Stimulated activated CD4-positive, alpha-beta T cell treated with anti-CD3 and anti-CD28 coated beads, TNF-alpha, amount 100 ng/mL, for 4 hours (primary cell): ENCODE measurements around the gene C1orf198.

Experiments
- DNase-seq, 3 experiments: peaks; one replicate each; pipeline ENCODE4 v3.0.0-alpha.2; 2020; ENCODE audit warnings: low read depth in 3 of 3

The C1orf198 gene

DNA sequence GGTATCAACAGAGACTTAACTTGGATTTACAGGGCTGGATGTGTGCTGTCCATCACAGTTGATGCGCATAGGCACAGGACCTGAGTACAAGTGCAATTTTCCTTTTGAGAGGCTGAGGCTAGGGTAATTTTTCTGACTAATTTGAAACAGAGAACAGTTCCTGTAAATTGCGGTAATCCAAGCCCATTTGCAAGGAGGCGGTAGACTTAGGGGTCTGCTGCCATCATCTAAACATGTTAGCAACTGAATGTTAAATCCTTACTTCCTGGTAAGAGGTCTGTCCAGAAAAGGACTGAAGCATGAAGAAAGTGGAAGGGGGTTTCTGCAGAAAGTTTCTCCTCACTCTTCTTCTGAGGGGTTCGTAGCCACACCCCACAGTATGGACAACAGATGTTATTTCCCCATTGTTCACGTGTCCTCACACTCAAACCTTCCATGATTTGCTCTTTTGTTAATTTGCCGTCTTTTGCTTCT is 23.7 kb upstream of the C1orf198 start:
- no peak for DNase-seq

DNA sequence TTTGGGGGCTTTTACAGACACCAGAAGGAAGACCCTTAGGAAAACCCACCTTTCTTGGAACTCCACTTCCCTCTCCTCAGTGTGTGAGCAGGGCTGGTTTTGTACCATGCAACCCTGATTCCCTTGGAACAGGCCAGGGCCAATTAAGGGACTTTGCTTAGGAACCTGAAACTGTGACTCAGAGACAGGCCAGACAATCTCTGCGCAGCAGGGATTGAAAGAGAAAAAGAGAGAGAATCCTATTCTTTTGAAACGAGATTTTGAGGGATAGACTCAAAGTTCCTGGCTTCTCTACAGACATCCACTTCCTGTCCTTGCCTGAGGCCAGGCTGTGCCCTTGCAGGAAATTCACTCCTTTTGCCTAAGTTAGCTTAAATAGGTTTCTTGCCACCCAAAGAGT is 23.1 kb upstream of the C1orf198 start:
- no peak for DNase-seq

DNA sequence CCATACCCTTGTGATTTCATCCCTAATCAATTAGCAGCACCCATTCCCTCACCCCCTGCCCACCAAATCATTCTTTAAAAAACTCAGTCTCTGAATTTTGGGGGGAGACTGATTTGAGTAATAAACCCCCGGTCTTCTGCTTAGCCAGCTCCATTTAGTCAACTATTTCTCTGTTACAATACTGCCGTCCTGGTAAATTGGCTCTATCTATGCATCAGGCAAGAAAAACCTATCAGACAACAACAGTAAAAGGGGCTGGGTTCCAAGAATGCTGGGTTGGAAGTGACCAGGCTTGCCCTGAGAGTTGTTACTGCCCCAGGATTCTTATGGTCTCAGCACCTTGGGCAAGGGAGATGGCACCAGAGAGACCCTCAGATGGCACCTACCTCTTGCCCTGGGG is 16.3 kb upstream of the C1orf198 start:
- no peak for DNase-seq

DNA sequence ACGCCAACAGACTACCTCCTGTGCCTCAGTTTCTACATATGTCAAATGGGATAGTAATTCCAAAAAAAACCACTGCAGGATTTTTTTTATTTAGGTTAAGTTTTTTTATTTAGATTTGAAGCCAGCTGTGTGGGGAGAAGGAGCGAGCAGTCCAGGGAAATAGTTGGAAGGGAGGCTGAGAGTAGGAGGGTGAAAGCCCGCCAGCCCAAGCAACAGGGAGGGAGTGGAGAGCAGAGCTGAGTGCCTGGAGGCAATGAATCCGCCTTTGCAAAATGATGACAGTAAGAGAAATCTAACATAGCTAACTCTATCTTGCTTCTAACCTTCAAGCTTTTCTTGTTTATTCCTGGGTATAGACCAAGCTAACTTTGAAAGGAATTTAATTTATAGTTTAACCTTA is 15.6 kb upstream of the C1orf198 start:
- no peak for DNase-seq

DNA sequence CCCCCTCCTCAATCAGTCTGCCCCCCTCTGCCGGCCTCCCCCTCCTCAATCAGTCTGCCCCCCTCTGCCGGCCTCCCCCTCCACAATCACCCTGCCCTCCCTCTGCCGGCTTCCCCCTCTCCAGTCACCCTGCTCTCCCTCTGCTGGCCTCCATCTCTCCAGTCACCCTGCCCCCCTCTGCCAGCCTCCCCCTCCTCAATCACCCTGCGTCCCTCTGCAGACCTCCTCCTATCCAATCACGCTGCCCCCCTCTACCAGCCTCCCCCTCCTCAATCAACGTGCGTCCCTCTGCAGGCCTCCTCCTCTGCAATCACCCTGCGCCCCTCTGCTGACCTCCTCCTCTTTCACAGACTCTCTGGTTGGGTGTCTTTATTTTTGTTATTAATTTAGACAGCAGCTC is 11.5 kb upstream of the C1orf198 start:
- no peak for DNase-seq

DNA sequence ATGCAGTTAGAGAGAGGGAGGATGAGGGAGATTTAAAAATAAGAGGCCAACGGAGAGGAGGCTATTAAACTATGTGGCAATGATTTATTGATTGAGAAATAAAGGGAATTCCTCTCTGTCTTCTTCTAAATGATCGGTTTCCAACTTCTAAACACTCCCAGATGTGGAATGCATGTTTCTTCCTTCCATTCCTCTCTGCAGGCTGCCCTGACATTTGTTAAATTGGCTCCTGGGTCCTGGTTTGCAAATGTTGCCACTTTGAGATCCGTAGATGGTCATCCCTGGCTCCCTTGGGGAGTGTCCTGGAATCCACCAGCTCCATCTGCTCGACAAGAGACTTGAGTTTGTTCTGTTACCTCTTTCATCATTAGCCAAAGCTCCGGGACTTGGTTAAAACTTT is 10.3 kb upstream of the C1orf198 start:
- no peak for DNase-seq

DNA sequence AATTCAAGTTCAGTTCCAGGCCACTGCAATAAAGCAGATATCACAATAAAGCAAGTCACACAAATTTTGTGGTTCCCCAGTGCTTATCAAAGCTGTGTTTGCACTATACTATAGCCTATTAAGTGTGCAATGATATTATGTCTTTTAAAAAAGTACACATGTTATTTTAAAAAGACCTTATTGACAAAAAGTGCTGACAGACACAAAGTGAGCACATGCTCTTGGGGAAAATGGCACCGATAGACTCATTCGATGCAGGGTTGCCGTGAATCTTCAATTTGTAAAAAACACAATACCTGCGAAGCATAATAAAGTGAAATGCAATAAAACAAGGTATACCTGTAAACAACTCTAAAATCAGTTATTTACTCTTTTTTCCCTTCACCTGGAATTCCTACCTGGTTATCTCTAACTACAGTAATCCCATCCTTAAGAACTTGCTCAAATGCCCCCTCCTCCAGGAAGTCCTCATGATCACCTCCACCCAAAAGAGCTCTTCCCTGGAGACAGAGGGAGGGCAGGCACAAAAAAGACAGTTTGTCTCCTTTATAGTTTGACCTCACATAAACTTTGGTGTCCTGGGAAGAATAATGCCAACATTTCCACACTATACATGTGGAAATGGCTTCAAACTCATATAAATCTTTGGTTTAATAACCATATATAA is 9.7 kb upstream of the C1orf198 start:
- no peak for DNase-seq

DNA sequence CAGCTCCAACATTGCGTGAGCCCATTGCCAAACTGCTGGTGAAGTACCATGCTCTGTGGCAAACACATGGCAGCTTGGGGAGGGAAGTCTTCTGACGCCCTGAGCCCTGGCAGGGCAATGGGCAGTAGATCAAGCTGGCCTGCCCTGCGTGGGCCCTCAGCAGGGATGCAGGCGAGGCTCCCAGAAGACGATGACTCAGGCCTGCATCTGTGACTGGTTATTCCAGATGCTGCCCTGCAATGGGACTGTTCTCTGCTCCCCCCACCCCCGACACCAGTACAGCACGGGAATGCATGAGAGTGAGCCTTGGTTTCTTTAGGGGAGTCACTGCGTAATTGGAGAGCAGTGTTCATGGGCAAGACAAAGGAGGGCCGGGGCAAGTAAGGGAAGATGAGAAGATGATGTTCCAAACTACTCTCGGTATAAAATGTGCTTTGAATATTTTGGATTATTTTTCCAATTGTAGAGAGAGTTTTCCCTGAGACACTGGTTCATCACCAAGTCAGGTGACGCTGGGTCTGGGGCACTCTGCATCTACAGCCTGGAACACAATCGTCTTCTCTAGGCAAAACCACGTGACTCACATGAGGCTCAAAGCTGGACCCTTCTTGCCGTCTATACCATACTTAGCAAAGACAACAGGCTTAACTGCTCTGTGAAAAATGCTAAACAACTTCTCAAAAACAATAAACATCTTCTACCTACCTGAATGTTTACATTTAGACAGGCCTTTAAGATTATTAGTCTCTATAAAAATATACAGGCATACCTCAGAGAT is 9.0 kb upstream of the C1orf198 start:
- no peak for DNase-seq

DNA sequence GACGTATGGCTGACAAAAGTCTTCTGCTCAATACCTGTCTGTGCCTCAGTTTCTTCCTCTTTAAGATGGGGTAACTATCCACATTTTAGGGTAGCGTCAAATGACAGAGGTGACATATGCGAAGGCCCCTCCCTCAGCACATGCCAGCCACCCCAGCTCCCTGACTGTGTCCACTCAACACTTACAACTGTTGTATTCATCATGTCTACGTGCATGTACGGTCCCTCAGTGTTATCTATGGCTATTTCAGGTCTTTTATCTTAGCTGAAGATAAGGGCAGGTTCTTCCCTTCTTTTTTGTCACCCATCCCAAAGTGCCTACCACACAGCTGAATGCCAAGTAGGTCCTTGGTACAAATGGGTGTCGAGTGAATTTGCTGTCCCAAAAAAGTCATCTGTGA is 8.3 kb upstream of the C1orf198 start:
- no peak for DNase-seq

DNA sequence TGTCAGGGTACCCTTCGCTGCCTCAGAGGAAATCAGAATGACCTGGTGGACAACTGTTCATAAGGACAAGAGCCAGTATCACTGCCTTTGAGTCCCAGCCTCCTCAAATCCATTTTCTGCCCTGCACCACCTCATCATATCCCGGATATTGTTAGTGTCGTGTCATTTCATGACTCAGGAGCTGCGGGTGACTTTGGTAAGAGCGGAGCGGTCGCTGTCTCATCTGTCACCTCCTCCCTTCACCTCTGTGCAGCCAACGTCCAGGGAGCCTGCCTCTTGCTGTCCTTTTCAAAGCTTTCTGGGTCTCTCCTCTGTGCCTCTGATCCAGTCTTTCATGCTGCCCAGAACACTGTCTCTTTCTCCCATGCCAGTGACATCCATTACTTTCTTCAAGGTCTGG is 7.0 kb upstream of the C1orf198 start:
- no peak for DNase-seq

DNA sequence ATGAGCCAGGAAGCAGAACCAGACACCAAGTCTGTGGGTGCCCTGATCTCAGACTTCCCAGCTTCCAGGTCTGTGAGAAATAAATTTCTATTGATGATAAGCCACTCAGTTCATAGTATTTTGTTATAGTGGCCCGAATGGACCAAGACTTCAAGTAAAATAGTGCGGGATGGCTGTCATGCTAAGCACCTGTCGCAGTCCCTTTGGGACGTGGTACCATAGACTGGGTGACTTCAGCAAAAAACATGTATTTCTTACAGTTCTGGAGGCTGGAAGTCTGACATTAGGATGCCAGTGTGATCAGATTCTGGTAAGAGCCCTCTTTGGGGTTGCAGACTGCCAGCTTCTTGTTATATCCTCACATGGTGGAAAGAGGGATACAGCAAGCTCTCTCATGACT is 2.6 kb upstream of the C1orf198 start:
- DNase-seq: no peak

DNA sequence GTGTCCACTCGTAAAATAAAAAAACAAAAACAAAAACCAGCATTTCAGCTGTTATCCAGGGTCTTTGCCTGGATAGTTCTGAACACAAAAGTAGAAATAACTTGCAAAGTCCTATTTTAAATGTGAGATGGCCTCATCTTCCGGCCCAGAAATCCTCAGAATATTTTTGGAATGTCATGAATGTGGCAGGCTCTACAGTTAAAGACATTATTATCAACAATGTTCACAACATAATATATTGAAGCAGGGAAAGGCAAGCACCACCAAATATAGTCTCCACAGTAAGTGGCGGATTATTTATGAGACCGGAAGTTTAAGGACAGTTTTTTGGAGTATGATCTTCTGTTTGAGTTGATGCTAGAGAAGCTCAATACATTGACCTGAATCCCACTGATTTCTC is 1.2 kb upstream of the C1orf198 start:
- no peak for DNase-seq

DNA sequence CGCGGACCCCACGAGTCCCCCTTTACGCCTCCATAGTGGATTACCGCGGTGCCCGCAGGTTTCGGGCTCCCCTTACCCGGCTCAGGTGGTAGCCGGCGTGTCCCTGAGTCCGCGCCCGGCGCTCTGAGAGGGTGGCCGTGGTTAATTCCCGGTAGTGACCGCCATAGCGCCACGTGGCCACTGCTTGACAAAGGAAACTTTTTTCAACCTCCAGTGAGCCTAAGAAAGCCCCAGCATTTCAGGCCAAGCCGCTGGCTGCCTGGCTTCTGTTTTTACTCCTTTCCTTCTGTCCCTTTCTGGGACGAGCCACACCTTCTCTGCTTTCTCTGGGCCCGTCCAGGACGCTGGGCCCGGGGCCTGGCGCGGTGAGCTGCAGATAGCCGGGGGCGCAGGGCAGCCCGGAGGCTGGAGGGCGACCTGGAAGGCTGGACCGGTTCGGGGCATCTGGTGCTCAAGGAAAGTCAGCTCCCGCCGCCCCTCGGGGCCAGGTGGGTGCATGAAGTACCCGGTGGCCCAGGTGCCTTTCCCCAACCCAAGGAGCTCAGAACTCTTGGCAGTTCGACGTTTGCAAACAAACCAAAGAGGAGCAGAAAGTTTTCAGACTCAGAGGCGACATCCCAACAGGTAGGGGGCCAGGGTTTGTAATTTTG is 540 bp upstream of the C1orf198 start:
- DNase-seq: peak in 1 of 3 experiments; percentile 3

DNA sequence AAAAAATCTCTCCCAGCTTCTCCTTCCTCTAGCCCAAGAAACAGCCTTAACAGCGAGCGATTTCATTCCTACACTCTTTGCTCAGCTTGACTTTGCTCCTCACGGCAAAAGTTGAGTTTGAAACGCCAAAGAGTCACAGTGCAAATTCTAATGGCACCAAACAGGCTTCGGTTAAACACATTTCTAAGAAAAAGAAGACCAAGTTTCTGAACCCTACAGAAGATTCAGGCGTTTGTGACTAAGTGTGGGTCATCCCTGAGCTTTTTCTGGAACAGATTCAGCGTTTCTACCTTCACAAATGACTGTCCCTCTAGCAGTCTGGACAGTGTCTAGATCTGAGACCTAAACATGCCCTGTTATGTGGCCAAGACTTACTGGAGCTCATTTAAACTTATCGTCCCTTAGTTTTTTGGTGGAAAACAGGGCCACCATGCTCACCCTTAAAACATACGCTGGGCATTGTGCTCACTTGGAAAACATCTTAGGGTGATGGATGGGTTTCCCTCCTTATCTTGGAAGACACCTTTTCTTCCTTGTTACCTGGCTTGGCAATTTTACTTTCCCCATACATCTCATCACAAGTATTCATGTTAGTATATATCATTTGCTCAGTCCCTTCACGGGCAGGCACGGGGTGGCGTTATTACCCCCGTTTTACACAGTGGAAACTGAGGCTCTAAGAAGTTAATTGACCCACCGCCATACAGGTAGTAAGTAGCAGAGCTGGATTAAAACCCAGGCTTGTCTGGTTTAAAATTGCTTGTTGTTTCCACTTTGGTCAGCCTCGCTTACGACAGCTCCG is 1.0 kb downstream of the C1orf198 start:
- DNase-seq: no peak

DNA sequence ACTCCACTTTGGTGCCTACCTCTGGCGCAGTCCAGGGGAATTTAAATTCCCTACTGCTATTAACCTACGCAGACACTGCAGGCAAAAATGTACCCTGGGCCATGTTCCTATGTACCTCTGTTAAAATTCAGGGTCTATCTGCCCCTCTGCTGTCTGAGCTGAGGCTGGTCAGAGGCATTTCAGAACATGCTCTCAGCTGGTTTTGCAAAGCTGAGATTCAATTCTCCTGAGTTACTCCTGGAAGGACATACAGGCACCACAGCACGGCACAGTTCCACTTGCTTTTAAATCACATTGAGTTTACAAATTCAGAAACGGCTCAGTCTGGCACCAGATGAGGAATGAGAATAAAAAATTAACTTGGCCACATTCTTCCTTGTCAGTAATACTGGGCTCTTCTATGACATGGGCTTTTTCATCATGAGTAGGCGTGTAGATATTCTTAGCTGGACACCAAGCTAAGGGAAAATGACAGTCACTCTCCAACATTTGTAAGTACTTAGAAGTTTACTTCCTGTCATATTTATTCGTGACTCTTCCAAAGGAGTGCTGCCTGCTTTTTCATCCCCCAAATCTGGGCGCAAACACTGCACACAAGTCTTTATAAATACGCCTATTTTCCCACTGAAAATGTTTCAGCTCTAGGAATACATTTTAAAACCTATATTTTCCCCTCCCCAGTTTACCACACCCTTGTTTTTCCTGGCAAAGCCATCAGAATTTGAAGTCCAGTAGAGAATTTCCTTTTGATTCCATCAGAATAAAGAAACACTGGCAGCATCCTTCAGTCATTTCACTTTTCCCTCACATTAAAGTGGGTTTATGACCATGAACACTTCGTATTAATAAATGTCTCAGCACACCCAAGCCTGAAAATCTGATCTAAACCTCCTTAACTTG is 1.9 kb downstream of the C1orf198 start:
- DNase-seq: no peak

DNA sequence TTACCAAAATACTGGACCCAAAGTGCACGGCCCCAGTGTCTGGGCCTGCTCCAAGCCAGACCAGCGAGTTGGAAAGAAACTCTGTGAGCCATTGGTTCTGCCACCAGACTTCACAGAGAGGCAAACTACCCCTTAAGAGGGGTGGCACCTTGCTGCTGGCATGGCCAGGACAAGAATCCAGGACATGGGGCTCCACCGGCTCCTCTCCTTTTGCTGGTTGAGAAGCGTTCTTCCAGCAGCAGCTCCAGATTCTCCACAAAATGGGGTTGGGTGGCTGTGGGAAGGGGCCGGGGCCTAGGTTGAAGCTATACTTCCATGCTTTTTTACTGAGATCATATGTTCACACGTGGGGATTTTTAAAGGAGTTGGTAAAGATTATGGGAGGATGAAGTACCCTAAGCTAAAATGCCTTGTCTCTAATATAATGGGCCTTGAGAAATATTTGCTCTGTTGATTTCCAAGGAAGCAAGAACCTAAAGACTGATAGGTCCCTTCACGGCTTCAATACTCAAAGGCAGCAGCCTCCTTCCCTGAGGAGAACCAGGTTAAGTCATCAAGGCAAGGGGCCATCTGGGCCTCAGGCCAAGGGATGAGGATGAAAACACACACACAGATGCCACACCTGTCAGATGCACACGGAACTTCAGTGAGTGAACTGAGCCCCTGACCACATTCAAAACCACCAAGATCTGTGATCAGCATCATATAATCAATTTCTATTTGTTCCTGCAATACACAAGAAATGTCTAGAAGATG is 3.1 kb downstream of the C1orf198 start:
- DNase-seq: no peak

DNA sequence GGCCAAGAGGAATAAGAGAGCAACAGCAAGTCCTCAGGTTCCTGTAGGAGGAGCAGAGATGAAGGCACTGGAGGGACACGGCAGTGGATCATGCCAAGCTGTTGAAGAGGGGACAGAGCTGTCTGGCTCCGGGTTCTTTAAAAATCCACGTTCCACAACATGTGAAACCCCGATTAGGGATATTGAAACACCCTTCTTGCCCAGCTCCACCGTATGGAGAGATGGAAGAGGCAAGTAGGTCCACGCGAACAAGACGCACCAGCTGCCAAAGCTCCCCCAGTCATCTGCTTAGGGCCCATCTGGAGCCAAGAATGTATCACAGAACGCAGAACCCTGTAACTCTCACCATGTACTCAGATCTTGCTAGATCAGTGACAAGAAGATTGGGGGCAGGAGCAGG is 3.9 kb downstream of the C1orf198 start:
- no peak for DNase-seq

DNA sequence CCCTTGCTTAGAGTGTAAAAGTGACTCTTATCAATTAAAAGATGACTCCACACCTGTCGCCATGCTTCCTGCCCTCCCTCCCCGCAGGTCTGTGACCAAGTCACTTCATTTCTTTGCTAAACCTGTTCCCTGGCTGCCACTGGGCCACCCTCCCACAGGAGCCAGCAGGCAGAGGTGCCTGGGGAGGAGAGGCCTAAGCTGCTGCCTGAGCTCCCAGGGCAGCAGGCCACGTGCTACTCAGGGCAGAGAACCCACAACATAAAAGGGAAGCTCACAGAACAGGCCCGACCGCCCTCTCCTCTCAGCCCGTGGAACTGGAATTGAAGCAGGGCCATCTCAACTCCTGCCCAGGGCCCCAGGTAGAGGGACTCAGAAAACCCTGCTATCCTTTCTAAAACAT is 4.9 kb downstream of the C1orf198 start:
- no peak for DNase-seq

DNA sequence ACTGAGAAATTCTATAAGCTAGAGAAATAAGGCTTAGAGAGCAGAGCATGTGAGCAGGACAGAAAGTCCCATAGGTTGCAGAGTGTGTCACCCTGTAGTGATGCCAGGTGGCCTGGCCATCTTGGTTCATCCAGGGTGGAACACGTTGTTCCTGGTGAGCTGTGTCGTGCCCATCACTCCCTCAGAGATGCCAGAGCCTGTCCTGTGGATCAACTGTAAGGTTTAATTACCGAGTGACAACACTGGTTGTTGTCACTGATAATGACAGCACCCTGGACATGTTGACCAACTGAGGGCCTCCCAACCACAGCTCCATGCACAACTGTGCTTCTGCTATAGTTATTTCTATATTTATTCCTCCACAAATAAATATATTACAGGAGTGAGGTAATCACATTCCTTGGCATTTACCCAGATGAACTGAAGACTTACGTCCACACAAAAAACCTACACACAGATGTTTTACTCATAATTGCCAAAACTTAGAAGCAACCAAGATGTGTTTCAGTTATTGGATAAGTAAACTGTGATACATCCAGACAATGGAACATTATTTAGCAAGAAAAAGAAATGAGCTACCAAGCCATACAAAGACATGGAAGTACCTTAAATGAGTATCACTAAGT is 6.2 kb downstream of the C1orf198 start:
- no peak for DNase-seq

DNA sequence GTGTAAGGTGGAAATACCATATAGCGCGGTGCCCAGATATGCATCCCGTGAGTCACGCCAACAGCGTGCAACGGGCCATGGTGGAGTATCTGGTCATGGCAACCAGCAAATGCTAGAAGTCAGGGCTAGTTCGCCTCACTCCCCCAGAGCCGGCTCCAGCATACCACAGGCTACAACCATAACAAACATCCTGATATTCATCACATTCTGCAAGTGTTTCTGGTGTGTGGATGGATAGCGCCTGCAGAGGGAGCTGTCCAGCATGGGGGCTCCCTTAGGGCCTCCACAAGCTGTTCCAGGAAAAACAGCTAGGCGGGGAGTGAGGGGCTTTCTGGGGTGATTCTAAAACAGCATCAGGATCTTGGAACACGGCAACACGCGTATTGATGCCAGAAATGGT is 6.8 kb downstream of the C1orf198 start:
- no peak for DNase-seq
